GM18951 (cell line): Measurements from ENCODE around the gene WDR83.
"Not testable (repeated sequence)": the region's sequence is repeated elsewhere in the genome, so short reads cannot be mapped to it uniquely, and the experiment has no call there.

ENCODE experiments used
- POLR2A ChIP-seq: IDR thresholded peaks from 4 replicates; pipeline ENCODE4 v1.6.1; 2011; ENCODE audit warnings: mild to moderate bottlenecking; ENCODE audit not compliant: insufficient read length, insufficient read depth; ENCODE audit errors: extremely low read depth
- in situ Hi-C: fragments of 300-500 bp; cut with MboI; formaldehyde crosslinking; loops from one replicate; pipeline ENCODE4 v1.12.0; 2022; ENCODE audit warnings: low sequenced_read_pairs, mixed read lengths, inconsistent platforms; ENCODE audit not compliant: unreplicated experiment

The WDR83 gene

GRCh38 chr19:12642506-12642905, 24.1 kb upstream of the WDR83 start:
- in situ Hi-C loops = no loop called here
- no peak for TF ChIP-seq POLR2A

GRCh38 chr19:12643716-12644115, 22.9 kb upstream of the WDR83 start:
- in situ Hi-C loops = not testable (repeated sequence)

- TF ChIP-seq POLR2A = no peak
- in situ Hi-C loops = no loop called here
Measured at GRCh38 chr19:12646551-12646950, 20.1 kb upstream of the WDR83 start.

GRCh38 chr19:12647047-12647446, 19.6 kb upstream of the WDR83 start:
- no peak for TF ChIP-seq POLR2A
- in situ Hi-C loops = no loop called here

- in situ Hi-C loops = no loop called here
- TF ChIP-seq POLR2A = no peak
Measured at GRCh38 chr19:12647490-12648071, 19.0 kb upstream of the WDR83 start.

GRCh38 chr19:12648088-12648487, 18.5 kb upstream of the WDR83 start:
- in situ Hi-C loops = no loop called here

GRCh38 chr19:12649941-12650340, 16.7 kb upstream of the WDR83 start:
- in situ Hi-C loops = no loop called here
- TF ChIP-seq POLR2A = no peak

More at GRCh38 chr19:12648088-12648487, 18.5 kb upstream of the WDR83 start:
- TF ChIP-seq POLR2A = no peak

- in situ Hi-C loops = no loop called here
- TF ChIP-seq POLR2A = no peak
Measured at GRCh38 chr19:12652219-12652618, 14.4 kb upstream of the WDR83 start.

GRCh38 chr19:12655546-12655945, 11.1 kb upstream of the WDR83 start:
- in situ Hi-C loops = no loop called here
- TF ChIP-seq POLR2A = no peak

GRCh38 chr19:12656899-12657571, 9.6 kb upstream of the WDR83 start:
- in situ Hi-C loops = no loop called here
- TF ChIP-seq POLR2A = no peak

- no peak for TF ChIP-seq POLR2A
- in situ Hi-C loops = no loop called here
Measured at GRCh38 chr19:12657966-12658365, 8.6 kb upstream of the WDR83 start.

- in situ Hi-C loops = no loop called here
- peak; percentile 17 for TF ChIP-seq POLR2A
Measured at GRCh38 chr19:12660980-12661379, 5.6 kb upstream of the WDR83 start.

- TF ChIP-seq POLR2A = no peak
- in situ Hi-C loops = no loop called here
Measured at GRCh38 chr19:12664406-12665280, 2.0 kb upstream of the WDR83 start.

GRCh38 chr19:12665281-12665573, 1.4 kb upstream of the WDR83 start:
- in situ Hi-C loops = no loop called here

More at GRCh38 chr19:12665281-12665573, 1.4 kb upstream of the WDR83 start:
- peak; percentile 55 for TF ChIP-seq POLR2A
